Heart left ventricle (tissue), 13 donors: ENCODE results near the gene SKIC8.

Source experiments
- POLR2A ChIP-seq, 2 donors: fragments of 450-650 bp; IDR thresholded peaks; one replicate each; pipeline ENCODE4 v1.6.1; 2017; ENCODE audit warnings: antibody characterized with exemption in 2 of 2, mild to moderate bottlenecking in 2 of 2, moderate library complexity in 2 of 2
- TF ChIP-seq, protein P1 (sequence below), 12 donors: fragments of 200-600 bp; sonication (generic) in 4 of 12; IDR thresholded peaks; one replicate each; pipeline versions ENCODE4 v1.5.0 to v1.8.0; 2018 to 2022; ENCODE audit warnings: antibody characterized with exemption in 12 of 12, mild to moderate bottlenecking in 5 of 12
- donor health status: ischemic (EF 13 %, LVEDD 7.1; RV severe dilation, severe dysfunction).
- donor health status: DM: no; HTN: yes; CAD: no.
- donor health status: DM: no; HTN: no; CAD: no.
- donor health status: ischemic (EF 25% LVEDD 6.9; RV normal size, moderate dysfunction).
- donor health status: ischemic (EF 25% LVEDD 5.7; RV mildly dilated, moderate dysfunction).
- donor health status: ischemic (EF 35%, LVEDD 5.7; RV mildly dilated, moderate dysfunction).
- donor health status: nonischemic (EF 11% LVEDD 7.7; RV severe dilation, severe dysfunction).
- donor health status: DM: yes; HTN: yes; CAD: no.
- donor health status: PGD.
- donor health status: ischemic (EF 29% LVEDD 5.4; RV normal size, mild dysfunction).
- donor health status: nonischemic (EF 23%, LVEDD 6.1; RV moderate dilation, normal function).

DNA sequence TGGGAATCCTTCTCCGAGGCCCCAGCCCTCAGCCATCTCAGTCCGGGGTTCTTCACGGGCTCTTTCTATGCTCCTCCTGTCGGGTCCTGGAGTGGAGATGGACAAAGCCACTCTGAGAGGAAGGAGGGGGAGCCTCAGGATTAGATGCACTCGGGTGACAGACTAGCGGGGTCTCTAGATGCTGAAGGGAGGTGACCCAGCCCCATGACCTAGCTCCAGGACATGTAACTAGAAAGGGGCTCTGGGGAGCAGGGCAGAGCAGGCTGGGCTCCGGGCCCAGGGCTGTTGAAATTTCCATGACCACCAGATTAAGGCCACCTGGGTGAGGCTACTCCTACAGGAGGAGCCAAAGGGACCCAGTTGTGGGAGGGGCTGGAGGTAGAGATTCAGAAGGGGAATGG lies 14.8 kb upstream of the SKIC8 start:
- TF ChIP-seq, protein P1, sequence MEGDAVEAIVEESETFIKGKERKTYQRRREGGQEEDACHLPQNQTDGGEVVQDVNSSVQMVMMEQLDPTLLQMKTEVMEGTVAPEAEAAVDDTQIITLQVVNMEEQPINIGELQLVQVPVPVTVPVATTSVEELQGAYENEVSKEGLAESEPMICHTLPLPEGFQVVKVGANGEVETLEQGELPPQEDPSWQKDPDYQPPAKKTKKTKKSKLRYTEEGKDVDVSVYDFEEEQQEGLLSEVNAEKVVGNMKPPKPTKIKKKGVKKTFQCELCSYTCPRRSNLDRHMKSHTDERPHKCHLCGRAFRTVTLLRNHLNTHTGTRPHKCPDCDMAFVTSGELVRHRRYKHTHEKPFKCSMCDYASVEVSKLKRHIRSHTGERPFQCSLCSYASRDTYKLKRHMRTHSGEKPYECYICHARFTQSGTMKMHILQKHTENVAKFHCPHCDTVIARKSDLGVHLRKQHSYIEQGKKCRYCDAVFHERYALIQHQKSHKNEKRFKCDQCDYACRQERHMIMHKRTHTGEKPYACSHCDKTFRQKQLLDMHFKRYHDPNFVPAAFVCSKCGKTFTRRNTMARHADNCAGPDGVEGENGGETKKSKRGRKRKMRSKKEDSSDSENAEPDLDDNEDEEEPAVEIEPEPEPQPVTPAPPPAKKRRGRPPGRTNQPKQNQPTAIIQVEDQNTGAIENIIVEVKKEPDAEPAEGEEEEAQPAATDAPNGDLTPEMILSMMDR (IDR thresholded peaks at IDR 0.05) = no peak
- TF ChIP-seq POLR2A (IDR thresholded peaks at IDR 0.05) = no peak
